Gastrocnemius medialis (tissue), 4 donors: ENCODE data around the gene BCL11A.

Experiments used
- POLR2A ChIP-seq, 2 donors: fragments of 450-650 bp; IDR thresholded peaks; one replicate each; pipeline ENCODE4 v1.6.1; 2017; ENCODE audit warnings: antibody characterized with exemption in 2 of 2, mild to moderate bottlenecking in 2 of 2, moderate library complexity in 2 of 2
- TF ChIP-seq, protein P1 (sequence below), 5 experiments: fragments of 450-650 bp in 3 of 5; fragments of 200-600 bp in 2 of 5; sonication (generic) in 2 of 5; IDR thresholded peaks in 4 of 5; conservative IDR thresholded peaks in 1 of 5; 1 replicate in 4 of 5; 2 replicates in 1 of 5; pipeline ENCODE4 v1.5.1; 2016 to 2019; ENCODE audit warnings: antibody characterized with exemption in 5 of 5, mild to moderate bottlenecking in 3 of 5, moderate library complexity in 3 of 5

DNA sequence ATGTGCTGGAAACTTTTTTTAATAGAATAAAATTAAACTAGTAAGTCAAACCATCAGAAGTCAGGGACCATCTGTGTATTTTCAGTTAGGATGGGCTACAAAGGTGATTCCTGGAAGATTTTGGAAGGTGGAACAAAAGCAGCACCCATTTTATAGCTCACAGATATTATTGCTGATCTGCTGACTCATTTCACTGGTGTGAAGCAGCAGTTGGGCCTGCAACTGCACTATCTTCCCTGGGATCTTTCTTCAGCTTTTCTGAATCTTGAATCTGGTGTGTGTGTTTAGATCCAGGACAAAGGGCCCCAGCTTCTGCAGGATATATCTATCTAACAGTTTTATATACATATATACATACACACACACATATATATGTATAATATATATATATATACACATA, 35.6 kb upstream of the BCL11A start:
- TF ChIP-seq POLR2A (IDR thresholded peaks at IDR 0.05) = no peak
- TF ChIP-seq, protein P1, sequence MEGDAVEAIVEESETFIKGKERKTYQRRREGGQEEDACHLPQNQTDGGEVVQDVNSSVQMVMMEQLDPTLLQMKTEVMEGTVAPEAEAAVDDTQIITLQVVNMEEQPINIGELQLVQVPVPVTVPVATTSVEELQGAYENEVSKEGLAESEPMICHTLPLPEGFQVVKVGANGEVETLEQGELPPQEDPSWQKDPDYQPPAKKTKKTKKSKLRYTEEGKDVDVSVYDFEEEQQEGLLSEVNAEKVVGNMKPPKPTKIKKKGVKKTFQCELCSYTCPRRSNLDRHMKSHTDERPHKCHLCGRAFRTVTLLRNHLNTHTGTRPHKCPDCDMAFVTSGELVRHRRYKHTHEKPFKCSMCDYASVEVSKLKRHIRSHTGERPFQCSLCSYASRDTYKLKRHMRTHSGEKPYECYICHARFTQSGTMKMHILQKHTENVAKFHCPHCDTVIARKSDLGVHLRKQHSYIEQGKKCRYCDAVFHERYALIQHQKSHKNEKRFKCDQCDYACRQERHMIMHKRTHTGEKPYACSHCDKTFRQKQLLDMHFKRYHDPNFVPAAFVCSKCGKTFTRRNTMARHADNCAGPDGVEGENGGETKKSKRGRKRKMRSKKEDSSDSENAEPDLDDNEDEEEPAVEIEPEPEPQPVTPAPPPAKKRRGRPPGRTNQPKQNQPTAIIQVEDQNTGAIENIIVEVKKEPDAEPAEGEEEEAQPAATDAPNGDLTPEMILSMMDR (IDR thresholded peaks at IDR 0.05 in 4 of 5, conservative IDR thresholded peaks at IDR 0.05 in 1 of 5) = no peak
